ENCODE measurements around the gene DNM3.

Gene DNM3

GRCh38 chr1:172382990-172383389 lies 541.7 kb downstream of the DNM3 start (continued):
- TF ChIP-seq ZNF280D (tag by site-specific recombination; IDR thresholded peaks at IDR 0.05) (no peak), ZNF24 (tag by site-specific recombination; IDR thresholded peaks at IDR 0.05) (no peak), ZFP37 (tag by site-specific recombination; IDR thresholded peaks at IDR 0.05) (no peak), KLF10 (tag by site-specific recombination; IDR thresholded peaks at IDR 0.05) (no peak)

- Histone ChIP-seq H3K4me3 (ENCODE audit: low read depth, low read length) (no peak overlapping the region), H3K9me3 (ENCODE audit: control insufficient read depth, insufficient read depth, low read depth, low read length) (no peaks in the 10 kb centered on the region), H3K27ac (ENCODE audit: extremely low read depth, low read depth, low read length) (no peak overlapping the region), H3K36me3 (ENCODE audit: control insufficient read depth in 2 of 2, insufficient read depth in 1 of 2, low read length in 2 of 2) (no peaks in the 10 kb centered on the region), H3K4me1 (ENCODE audit: control insufficient read depth, insufficient read depth, low read length) (no peaks in the 10 kb centered on the region)
- POLR2A ChIA-PET, result no interaction called here
- CTCF ChIA-PET, result interaction anchor here (0.6 to 1.4 kb wide), 2 partner anchors 16 to 333 kb away, joined by 3 read pairs; no protein-coding TSS in a partner anchor
- TF ChIP-seq ZNF585B (tag by site-specific recombination; IDR thresholded peaks at IDR 0.05), result no peak
- TF ChIP-seq ZIC2 (tag by site-specific recombination; IDR thresholded peaks at IDR 0.05), result no peak
- TF ChIP-seq ZNF426 (tag by site-specific recombination; IDR thresholded peaks at IDR 0.05), result no peak
- TF ChIP-seq ZNF24 (tag by site-specific recombination; IDR thresholded peaks at IDR 0.05), result no peak
- TF ChIP-seq ZNF133 (tag by site-specific recombination; IDR thresholded peaks at IDR 0.05), result no peak
- TF ChIP-seq ZBTB48 (tag by site-specific recombination; IDR thresholded peaks at IDR 0.05), result no peak
- no peak for TF ChIP-seq ZNF324 (tag by site-specific recombination; IDR thresholded peaks at IDR 0.05)
- TF ChIP-seq ZNF146 (tag by site-specific recombination; IDR thresholded peaks at IDR 0.05), result no peak
- no peak for TF ChIP-seq GFI1B (tag by site-specific recombination; IDR thresholded peaks at IDR 0.05)
- no peak for TF ChIP-seq ZNF560 (tag by site-specific recombination; IDR thresholded peaks at IDR 0.05; ENCODE audit: borderline replicate concordance)
- TF ChIP-seq ZNF610 (tag by site-specific recombination; IDR thresholded peaks at IDR 0.05; ENCODE audit: borderline replicate concordance), result no peak
- no peak for TF ChIP-seq ZNF837 (tag by site-specific recombination; IDR thresholded peaks at IDR 0.05)
These were observed 542.2 kb downstream of the DNM3 start for GRCh38 chr1:172383536-172383935.

GRCh38 chr1:172384656-172385055 lies 543.4 kb downstream of the DNM3 start:
- Histone ChIP-seq H3K4me3 (ENCODE audit: low read depth, low read length) (no peak overlapping the region), H3K27ac (ENCODE audit: extremely low read depth, low read depth, low read length) (no peak overlapping the region), H3K36me3 (ENCODE audit: control insufficient read depth in 2 of 2, insufficient read depth in 1 of 2, low read length in 2 of 2) (no peaks in the 10 kb centered on the region), H3K4me1 (ENCODE audit: control insufficient read depth, insufficient read depth, low read length) (no peaks in the 10 kb centered on the region), H3K9me3 (ENCODE audit: control insufficient read depth, insufficient read depth, low read depth, low read length) (no peaks in the 10 kb centered on the region)
- ChIA-PET POLR2A (no interaction called here), CTCF (interaction anchor here (1.4 kb wide), 1 partner anchor 15 kb away, joined by 3 read pairs; no protein-coding TSS in a partner anchor)
- TF ChIP-seq ZFP37 (tag by site-specific recombination; IDR thresholded peaks at IDR 0.05), result no peak
- TF ChIP-seq ZBTB7A (tag by site-specific recombination; IDR thresholded peaks at IDR 0.05; ENCODE audit: low read depth), result no peak
- no peak for TF ChIP-seq ZNF843 (tag by site-specific recombination; IDR thresholded peaks at IDR 0.05)
- no peak for TF ChIP-seq TRIM28 (IDR thresholded peaks at IDR 0.05; ENCODE audit: borderline replicate concordance, low read length)
- no peak for TF ChIP-seq SP7 (tag by site-specific recombination; IDR thresholded peaks at IDR 0.05)
- TF ChIP-seq EGR2 (tag by site-specific recombination; IDR thresholded peaks at IDR 0.05; ENCODE audit: low read depth), result no peak
- no peak for TF ChIP-seq ZXDB (tag by site-specific recombination; IDR thresholded peaks at IDR 0.05)
- TF ChIP-seq ZNF202 (tag by site-specific recombination; IDR thresholded peaks at IDR 0.05; ENCODE audit: borderline replicate concordance), result no peak
